Epithelial cell of esophagus (primary cell): ENCODE results near the gene PDIK1L.
A peak's percentile ranks its signal among the peaks of the same experiment; 100 is the strongest.

Experiments
- DNase-seq: peaks from one replicate; pipeline ENCODE4 v3.0.0; 2010; ENCODE audit warnings: low read depth
- H3K4me3 ChIP-seq: 2 replicates; pipeline ENCODE4 v1.5.1; 2011; ENCODE audit warnings: mild to moderate bottlenecking, low read length, control low read depth
- TF ChIP-seq, protein P1 (sequence below): IDR thresholded peaks from 2 replicates; pipeline ENCODE4 v1.5.1; 2011; ENCODE audit warnings: low read depth, mild to moderate bottlenecking, low read length, control low read depth, inconsistent platforms; ENCODE audit not compliant: insufficient read depth; ENCODE audit errors: missing control alignments

PDIK1L gene

DNA sequence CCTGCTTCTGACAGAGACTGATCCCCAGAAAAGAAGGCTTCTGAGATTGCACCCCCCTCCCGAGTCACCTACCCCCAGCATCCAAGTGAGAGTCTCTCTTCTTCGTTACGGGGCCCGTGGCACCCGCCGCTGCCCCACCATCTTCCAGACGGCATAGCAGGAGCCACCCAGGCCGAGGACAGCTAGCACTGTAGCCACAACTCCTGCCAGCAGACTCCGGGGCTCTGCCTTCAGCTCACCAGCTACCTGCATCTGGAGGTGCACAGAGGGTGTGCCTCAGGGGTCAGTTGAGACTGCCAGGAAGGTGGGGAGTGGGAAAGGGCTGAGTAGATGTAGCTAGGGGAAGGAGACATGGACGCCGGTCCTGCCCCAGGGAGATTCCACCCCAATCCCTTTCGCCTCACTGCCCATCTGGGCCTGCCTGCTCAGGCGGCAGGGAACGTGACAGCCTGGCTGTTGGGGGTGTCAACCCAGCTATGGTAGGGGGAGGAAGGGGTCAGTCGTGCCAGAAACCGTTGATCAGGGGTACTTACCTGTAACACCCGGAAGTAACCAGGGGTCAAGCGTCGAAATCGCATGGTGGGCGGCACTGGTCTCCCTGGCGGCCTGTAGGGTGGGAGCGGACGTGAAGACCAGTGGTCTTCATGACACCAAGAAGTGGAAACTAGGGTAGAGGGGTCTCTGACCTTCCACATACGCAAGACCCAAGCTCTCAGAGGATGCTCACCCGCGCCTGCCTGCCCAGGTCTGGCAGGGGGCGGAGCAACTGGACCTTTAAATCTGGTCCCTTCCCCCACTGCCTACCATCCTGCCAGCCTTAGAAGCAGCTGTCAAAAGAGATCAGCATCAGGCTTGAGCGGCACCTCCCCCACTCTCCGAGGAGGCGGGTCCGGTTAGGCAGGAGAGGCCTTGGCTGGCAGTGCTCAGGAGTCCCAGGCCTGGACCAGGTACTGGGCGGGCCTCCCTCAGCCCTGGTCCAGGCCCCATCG is 59.8 kb downstream of the PDIK1L start, which contains the start of gene ZNF593OS:
Gene ZNF593OS (minus strand): TSS at position 749 of the 989 bp plus-strand sequence. CDS start 171 bp downstream, at position 578.
- peak within 1 kb of the TSS; percentile 82 for H3K4me3 ChIP-seq
- TF ChIP-seq, protein P1, sequence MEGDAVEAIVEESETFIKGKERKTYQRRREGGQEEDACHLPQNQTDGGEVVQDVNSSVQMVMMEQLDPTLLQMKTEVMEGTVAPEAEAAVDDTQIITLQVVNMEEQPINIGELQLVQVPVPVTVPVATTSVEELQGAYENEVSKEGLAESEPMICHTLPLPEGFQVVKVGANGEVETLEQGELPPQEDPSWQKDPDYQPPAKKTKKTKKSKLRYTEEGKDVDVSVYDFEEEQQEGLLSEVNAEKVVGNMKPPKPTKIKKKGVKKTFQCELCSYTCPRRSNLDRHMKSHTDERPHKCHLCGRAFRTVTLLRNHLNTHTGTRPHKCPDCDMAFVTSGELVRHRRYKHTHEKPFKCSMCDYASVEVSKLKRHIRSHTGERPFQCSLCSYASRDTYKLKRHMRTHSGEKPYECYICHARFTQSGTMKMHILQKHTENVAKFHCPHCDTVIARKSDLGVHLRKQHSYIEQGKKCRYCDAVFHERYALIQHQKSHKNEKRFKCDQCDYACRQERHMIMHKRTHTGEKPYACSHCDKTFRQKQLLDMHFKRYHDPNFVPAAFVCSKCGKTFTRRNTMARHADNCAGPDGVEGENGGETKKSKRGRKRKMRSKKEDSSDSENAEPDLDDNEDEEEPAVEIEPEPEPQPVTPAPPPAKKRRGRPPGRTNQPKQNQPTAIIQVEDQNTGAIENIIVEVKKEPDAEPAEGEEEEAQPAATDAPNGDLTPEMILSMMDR, result no peak
- DNase-seq, result no peak
